ENCODE data around the gene KIAA0040. TPM values are rescaled to one million over a fixed set of nuclear protein-coding genes. Genes with fewer than 3 reads are reported as not detected.

Gene KIAA0040
- total and polyA plus RNA-seq, 4 donors, result 4.6 to 12.0 (median 5.7) TPM

DNA sequence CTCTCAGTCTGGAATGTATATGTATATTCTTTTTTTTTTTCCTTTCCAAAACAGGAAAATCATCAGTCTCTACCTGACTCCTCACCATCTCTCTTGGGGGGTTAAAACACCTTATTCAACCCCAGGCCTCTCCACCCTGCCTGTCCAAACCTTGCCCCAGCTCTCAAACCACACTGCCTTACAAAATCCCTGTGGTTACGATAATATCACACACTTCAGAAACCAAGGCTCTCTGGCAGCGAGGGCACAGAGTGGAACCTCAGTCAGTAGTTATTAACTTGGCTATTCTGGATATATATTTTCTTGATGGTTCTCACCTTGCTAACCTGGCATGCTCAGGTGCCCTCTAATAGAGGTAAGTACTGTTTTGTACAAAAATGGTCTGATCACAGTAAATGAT lies 24.7 kb downstream of the KIAA0040 start (continued):
- TF ChIP-seq, protein P1, sequence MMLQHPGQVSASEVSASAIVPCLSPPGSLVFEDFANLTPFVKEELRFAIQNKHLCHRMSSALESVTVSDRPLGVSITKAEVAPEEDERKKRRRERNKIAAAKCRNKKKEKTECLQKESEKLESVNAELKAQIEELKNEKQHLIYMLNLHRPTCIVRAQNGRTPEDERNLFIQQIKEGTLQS (IDR thresholded peaks at IDR 0.05), result no peak

DNA sequence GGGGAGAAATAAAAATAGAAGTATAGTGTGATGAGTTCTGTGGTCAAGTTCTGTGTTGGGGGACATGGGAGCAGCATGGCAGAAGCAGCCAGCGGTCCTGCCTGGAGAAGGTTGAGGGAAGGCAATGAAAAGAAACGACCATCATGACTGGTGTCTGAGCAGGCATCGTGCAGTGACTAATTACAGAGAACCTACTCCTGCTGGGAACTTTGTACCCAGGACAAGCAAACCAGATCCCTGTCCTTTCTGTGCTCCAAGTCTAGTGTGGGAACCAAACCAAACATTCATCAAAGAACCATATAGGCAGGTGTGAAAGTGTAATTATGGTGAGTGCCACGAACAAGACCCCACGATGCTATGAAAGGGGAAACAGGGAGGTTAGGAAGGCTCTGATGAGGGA lies 25.8 kb downstream of the KIAA0040 start:
- H3K36me3 ChIP-seq (ENCODE audit: control insufficient read depth in 4 of 4, insufficient read depth in 3 of 4, low read depth in 1 of 4, low read length in 3 of 4), result peaks cover 7 to 39% (median 24%) of the 10 kb centered on the region in 4 donors
- H3K27ac ChIP-seq (ENCODE audit: low read depth in 1 of 2, low read length in 2 of 2), result no peak overlapping the region
- no peak overlapping the region for H3K9ac ChIP-seq (ENCODE audit: low read depth in 1 of 2, low read length in 2 of 2)
- H3K9me3 ChIP-seq (ENCODE audit: control insufficient read depth in 4 of 4, low read length in 3 of 4), result no peaks in the 10 kb centered on the region
- TF ChIP-seq JUND (IDR thresholded peaks at IDR 0.05), result no peak
- no peak for TF ChIP-seq RAD21 (IDR thresholded peaks at IDR 0.05)
- TF ChIP-seq GABPA (IDR thresholded peaks at IDR 0.05 in 1 of 2, conservative IDR thresholded peaks at IDR 0.05 in 1 of 2), result no peak
- TF ChIP-seq, protein P2, sequence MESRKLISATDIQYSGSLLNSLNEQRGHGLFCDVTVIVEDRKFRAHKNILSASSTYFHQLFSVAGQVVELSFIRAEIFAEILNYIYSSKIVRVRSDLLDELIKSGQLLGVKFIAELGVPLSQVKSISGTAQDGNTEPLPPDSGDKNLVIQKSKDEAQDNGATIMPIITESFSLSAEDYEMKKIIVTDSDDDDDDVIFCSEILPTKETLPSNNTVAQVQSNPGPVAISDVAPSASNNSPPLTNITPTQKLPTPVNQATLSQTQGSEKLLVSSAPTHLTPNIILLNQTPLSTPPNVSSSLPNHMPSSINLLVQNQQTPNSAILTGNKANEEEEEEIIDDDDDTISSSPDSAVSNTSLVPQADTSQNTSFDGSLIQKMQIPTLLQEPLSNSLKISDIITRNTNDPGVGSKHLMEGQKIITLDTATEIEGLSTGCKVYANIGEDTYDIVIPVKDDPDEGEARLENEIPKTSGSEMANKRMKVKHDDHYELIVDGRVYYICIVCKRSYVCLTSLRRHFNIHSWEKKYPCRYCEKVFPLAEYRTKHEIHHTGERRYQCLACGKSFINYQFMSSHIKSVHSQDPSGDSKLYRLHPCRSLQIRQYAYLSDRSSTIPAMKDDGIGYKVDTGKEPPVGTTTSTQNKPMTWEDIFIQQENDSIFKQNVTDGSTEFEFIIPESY (IDR thresholded peaks at IDR 0.05), result no peak
- TF ChIP-seq EGR1 (IDR thresholded peaks at IDR 0.05; ENCODE audit: low read depth in 2 of 2), result no peak
- no peak for TF ChIP-seq SP1 (IDR thresholded peaks at IDR 0.05)
- no peak for TF ChIP-seq HNF4G (IDR thresholded peaks at IDR 0.05)
- TF ChIP-seq, protein P3, sequence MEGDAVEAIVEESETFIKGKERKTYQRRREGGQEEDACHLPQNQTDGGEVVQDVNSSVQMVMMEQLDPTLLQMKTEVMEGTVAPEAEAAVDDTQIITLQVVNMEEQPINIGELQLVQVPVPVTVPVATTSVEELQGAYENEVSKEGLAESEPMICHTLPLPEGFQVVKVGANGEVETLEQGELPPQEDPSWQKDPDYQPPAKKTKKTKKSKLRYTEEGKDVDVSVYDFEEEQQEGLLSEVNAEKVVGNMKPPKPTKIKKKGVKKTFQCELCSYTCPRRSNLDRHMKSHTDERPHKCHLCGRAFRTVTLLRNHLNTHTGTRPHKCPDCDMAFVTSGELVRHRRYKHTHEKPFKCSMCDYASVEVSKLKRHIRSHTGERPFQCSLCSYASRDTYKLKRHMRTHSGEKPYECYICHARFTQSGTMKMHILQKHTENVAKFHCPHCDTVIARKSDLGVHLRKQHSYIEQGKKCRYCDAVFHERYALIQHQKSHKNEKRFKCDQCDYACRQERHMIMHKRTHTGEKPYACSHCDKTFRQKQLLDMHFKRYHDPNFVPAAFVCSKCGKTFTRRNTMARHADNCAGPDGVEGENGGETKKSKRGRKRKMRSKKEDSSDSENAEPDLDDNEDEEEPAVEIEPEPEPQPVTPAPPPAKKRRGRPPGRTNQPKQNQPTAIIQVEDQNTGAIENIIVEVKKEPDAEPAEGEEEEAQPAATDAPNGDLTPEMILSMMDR (IDR thresholded peaks at IDR 0.05; ENCODE audit: low read depth, low read length, missing input control), result no peak
- H3K27me3 ChIP-seq (ENCODE audit: control insufficient read depth in 4 of 4, insufficient read depth in 4 of 4, low read length in 3 of 4), result no peaks in the 10 kb centered on the region
- peaks cover 0 to 12% (median 4%) of the 10 kb centered on the region in 4 donors for H3K4me1 ChIP-seq (ENCODE audit: control insufficient read depth in 4 of 4, insufficient read depth in 4 of 4, low read length in 3 of 4)
- DNase-seq (ENCODE audit: low spot score), result no peak
- 92% methylated on average over 5 of the region's 5 CpGs for WGBS
- no peak overlapping the region for H3K4me3 ChIP-seq (ENCODE audit: low read depth in 1 of 3, low read length in 3 of 3)

DNA sequence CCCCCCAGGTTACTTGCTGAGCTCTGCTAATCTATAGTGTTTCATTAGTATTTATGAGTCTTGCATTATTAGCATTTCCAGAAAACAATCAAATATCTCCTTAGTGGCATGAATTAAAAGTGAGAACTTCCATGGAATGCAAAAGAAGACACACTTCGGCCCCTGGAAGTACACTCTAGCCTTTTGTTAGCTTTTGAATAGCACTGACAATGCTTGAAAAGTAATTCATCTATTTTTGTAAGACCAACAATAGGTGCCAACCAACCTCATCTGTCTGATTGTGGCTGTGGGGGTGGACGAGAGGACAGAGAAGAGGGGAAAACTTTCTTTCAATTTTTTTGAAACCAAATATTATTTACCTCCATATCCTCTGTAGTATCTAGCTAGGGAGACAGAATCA lies 27.8 kb downstream of the KIAA0040 start:
- Histone ChIP-seq H3K4me3 (ENCODE audit: low read depth in 1 of 3, low read length in 3 of 3) (no peak overlapping the region), H3K27ac (ENCODE audit: low read depth in 1 of 2, low read length in 2 of 2) (no peak overlapping the region), H3K36me3 (ENCODE audit: control insufficient read depth in 4 of 4, insufficient read depth in 3 of 4, low read depth in 1 of 4, low read length in 3 of 4) (peaks cover 9 to 58% (median 40%) of the 10 kb centered on the region in 4 donors), H3K9me3 (ENCODE audit: control insufficient read depth in 4 of 4, low read length in 3 of 4) (no peaks in the 10 kb centered on the region), H3K4me1 (ENCODE audit: control insufficient read depth in 4 of 4, insufficient read depth in 4 of 4, low read length in 3 of 4) (peaks cover 0 to 7% (median 2%) of the 10 kb centered on the region in 4 donors), H3K27me3 (ENCODE audit: control insufficient read depth in 4 of 4, insufficient read depth in 4 of 4, low read length in 3 of 4) (no peaks in the 10 kb centered on the region), H3K9ac (ENCODE audit: low read depth in 1 of 2, low read length in 2 of 2) (no peak overlapping the region)
- DNase-seq (ENCODE audit: low spot score), result no peak
- 93% methylated on average over 2 of the region's 2 CpGs for WGBS
- TF ChIP-seq SP1 (IDR thresholded peaks at IDR 0.05), result no peak
- TF ChIP-seq FOXA2 (IDR thresholded peaks at IDR 0.05), result no peak
- TF ChIP-seq JUND (IDR thresholded peaks at IDR 0.05), result no peak
- TF ChIP-seq, protein P1 (IDR thresholded peaks at IDR 0.05), result no peak
- TF ChIP-seq FOXA1 (IDR thresholded peaks at IDR 0.05), result no peak

DNA sequence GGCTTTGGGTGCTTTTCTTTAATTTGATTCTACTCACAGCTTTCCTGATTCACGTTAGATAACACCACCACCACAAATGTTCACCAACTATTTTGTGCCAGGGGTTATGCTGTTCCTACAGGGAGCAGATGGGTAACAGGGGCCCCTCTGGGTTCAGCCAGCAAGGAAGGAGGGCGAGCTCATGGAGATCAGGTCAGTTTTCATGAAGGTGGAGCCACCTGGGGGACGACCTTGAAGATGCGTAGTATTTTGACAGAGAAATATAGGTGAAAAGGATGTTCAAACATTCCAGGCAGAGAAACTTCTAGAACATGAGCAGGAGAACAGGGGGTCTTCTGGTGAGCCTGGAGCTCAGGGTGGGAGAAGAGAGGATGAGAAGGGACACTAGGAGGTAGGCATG lies 28.9 kb downstream of the KIAA0040 start:
- no peaks in the 10 kb centered on the region for H3K4me1 ChIP-seq (ENCODE audit: control insufficient read depth in 4 of 4, insufficient read depth in 4 of 4, low read length in 3 of 4)
- no peak for DNase-seq (ENCODE audit: low spot score)
- no peaks in the 10 kb centered on the region for H3K9me3 ChIP-seq (ENCODE audit: control insufficient read depth in 4 of 4, low read length in 3 of 4)
- H3K4me3 ChIP-seq (ENCODE audit: low read depth in 1 of 3, low read length in 3 of 3), result no peak overlapping the region
- no peak overlapping the region for H3K27ac ChIP-seq (ENCODE audit: low read depth in 1 of 2, low read length in 2 of 2)
- H3K9ac ChIP-seq (ENCODE audit: low read depth in 1 of 2, low read length in 2 of 2), result no peak overlapping the region
- peaks cover 9 to 67% (median 46%) of the 10 kb centered on the region in 4 donors for H3K36me3 ChIP-seq (ENCODE audit: control insufficient read depth in 4 of 4, insufficient read depth in 3 of 4, low read depth in 1 of 4, low read length in 3 of 4)
- WGBS, result 72% methylated on average over 4 of the region's 4 CpGs
- no peaks in the 10 kb centered on the region for H3K27me3 ChIP-seq (ENCODE audit: control insufficient read depth in 4 of 4, insufficient read depth in 4 of 4, low read length in 3 of 4)
- TF ChIP-seq NR2F2 (IDR thresholded peaks at IDR 0.05) (no peak), RXRA (IDR thresholded peaks at IDR 0.05) (no peak), TAF1 (conservative IDR thresholded peaks at IDR 0.05) (no peak), HNF4G (IDR thresholded peaks at IDR 0.05) (no peak), YY1 (IDR thresholded peaks at IDR 0.05) (no peak)
- TF ChIP-seq, protein P1 (IDR thresholded peaks at IDR 0.05), result no peak
- TF ChIP-seq, protein P3 (IDR thresholded peaks at IDR 0.05; ENCODE audit: low read depth, low read length, missing input control), result no peak
- TF ChIP-seq, protein P4, sequence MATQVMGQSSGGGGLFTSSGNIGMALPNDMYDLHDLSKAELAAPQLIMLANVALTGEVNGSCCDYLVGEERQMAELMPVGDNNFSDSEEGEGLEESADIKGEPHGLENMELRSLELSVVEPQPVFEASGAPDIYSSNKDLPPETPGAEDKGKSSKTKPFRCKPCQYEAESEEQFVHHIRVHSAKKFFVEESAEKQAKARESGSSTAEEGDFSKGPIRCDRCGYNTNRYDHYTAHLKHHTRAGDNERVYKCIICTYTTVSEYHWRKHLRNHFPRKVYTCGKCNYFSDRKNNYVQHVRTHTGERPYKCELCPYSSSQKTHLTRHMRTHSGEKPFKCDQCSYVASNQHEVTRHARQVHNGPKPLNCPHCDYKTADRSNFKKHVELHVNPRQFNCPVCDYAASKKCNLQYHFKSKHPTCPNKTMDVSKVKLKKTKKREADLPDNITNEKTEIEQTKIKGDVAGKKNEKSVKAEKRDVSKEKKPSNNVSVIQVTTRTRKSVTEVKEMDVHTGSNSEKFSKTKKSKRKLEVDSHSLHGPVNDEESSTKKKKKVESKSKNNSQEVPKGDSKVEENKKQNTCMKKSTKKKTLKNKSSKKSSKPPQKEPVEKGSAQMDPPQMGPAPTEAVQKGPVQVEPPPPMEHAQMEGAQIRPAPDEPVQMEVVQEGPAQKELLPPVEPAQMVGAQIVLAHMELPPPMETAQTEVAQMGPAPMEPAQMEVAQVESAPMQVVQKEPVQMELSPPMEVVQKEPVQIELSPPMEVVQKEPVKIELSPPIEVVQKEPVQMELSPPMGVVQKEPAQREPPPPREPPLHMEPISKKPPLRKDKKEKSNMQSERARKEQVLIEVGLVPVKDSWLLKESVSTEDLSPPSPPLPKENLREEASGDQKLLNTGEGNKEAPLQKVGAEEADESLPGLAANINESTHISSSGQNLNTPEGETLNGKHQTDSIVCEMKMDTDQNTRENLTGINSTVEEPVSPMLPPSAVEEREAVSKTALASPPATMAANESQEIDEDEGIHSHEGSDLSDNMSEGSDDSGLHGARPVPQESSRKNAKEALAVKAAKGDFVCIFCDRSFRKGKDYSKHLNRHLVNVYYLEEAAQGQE (IDR thresholded peaks at IDR 0.05), result no peak
